HFFc6 (cell line): ENCODE results near the gene DENND1A. TPM values are rescaled to one million over a fixed set of nuclear protein-coding genes. Genes with fewer than 3 reads are reported as not detected.

Source experiments
- DNase-seq: peaks from one replicate; pipeline ENCODE4 v3.0.0-alpha.2; 2018
- H3K27ac Mint-ChIP-seq: 2 replicates; pipeline ENCODE4 v1.8.0; 2020; ENCODE audit warnings: mild to moderate bottlenecking, mixed read lengths
- H3K27me3 Mint-ChIP-seq: 2 replicates; pipeline ENCODE4 v1.8.0; 2021; ENCODE audit warnings: mild to moderate bottlenecking, moderate library complexity, mixed read lengths; ENCODE audit not compliant: insufficient read depth
- H3K36me3 Mint-ChIP-seq: 2 replicates; pipeline ENCODE4 v1.8.0; 2021; ENCODE audit warnings: low read depth, mixed read lengths
- H3K4me1 Mint-ChIP-seq: 2 replicates; pipeline ENCODE4 v1.8.0; 2020; ENCODE audit warnings: low read depth, mixed read lengths
- H3K4me3 Mint-ChIP-seq: 2 replicates; pipeline ENCODE4 v1.8.0; 2020; ENCODE audit warnings: mild to moderate bottlenecking, moderate library complexity, mixed read lengths
- H3K9me3 Mint-ChIP-seq: 2 replicates; pipeline ENCODE4 v1.8.0; 2020; ENCODE audit warnings: mild to moderate bottlenecking, mixed read lengths
- total RNA-seq, 6 experiments: library from RNA; stranded (reverse); fragmentation: NEBNext Ultra II Directional; extraction: Animal tissue kit (Norgen Biotek cat#: 25700); gene quantifications; 2 replicates in 1 of 6; 3 replicates in 5 of 6; pipeline ENCODE4 v1.2.3, GENCODE V29; 2021
- TF ChIP-seq, protein P1 (sequence below): fragments of 200-600 bp; sonication (generic); IDR thresholded peaks from 2 replicates; pipeline ENCODE4 v1.5.0; 2021; ENCODE audit warnings: antibody characterized with exemption, mild to moderate bottlenecking

DENND1A gene
- total RNA-seq, 6 experiments from 2014 or later: 25.4 to 38.3 (median 30.3) TPM

DNA sequence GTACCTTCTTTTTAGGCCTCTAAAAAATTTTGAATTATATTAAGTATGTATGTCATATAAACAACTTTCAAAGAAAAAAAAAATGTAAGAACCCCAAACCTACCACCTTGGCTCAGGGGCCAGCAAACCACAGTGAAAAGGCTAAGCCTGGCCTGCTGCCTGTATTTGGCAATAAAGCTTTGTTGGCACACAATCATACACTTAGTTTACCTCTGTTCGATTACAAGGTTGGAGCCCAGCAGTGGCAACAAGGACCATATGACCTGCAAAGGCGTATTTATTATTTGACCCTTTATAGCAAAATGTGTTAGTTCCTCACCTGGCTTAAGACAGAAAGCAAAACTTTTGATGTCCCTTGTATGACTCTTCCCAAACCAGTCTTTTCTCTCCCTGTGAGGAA, 282.8 kb downstream of the DENND1A start:
- Mint-ChIP-seq H3K27ac (no peak overlapping the region), H3K9me3 (no peaks in the 10 kb centered on the region), H3K4me1 (peaks cover 9% of the 10 kb centered on the region; the same call in 1 of the 2 replicates), H3K36me3 (peaks cover 12% of the 10 kb centered on the region), H3K27me3 (no peaks in the 10 kb centered on the region; the same call in 1 of the 2 replicates), H3K4me3 (no peak overlapping the region)
- TF ChIP-seq, protein P1, sequence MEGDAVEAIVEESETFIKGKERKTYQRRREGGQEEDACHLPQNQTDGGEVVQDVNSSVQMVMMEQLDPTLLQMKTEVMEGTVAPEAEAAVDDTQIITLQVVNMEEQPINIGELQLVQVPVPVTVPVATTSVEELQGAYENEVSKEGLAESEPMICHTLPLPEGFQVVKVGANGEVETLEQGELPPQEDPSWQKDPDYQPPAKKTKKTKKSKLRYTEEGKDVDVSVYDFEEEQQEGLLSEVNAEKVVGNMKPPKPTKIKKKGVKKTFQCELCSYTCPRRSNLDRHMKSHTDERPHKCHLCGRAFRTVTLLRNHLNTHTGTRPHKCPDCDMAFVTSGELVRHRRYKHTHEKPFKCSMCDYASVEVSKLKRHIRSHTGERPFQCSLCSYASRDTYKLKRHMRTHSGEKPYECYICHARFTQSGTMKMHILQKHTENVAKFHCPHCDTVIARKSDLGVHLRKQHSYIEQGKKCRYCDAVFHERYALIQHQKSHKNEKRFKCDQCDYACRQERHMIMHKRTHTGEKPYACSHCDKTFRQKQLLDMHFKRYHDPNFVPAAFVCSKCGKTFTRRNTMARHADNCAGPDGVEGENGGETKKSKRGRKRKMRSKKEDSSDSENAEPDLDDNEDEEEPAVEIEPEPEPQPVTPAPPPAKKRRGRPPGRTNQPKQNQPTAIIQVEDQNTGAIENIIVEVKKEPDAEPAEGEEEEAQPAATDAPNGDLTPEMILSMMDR: no peak
- no peak for DNase-seq

DNA sequence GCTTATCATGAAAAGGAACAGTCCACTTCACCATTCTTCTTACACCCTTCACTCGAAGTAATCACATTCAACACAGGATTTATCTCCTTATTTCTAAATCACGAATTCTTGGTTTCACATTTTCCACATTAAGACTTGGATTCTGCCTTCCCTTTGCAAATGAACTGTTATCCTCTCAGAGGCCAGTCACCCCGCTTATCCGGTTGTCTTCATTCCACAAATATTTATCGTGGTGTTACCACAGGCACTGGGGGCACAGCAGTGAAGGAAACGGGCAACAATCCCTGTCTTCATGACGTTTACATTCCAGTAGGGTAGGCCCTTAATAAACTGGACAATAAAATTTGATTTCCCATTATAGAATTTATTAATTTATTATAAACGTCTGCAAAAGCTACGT, 284.2 kb downstream of the DENND1A start:
- no peak for DNase-seq
- Mint-ChIP-seq H3K4me3 (no peak overlapping the region), H3K27ac (no peak overlapping the region), H3K36me3 (peaks cover 8% of the 10 kb centered on the region; the same call in 1 of the 2 replicates), H3K9me3 (no peaks in the 10 kb centered on the region), H3K27me3 (no peaks in the 10 kb centered on the region; the same call in 1 of the 2 replicates), H3K4me1 (peaks cover 9% of the 10 kb centered on the region; the same call in 1 of the 2 replicates)
- TF ChIP-seq, protein P1: no peak

DNA sequence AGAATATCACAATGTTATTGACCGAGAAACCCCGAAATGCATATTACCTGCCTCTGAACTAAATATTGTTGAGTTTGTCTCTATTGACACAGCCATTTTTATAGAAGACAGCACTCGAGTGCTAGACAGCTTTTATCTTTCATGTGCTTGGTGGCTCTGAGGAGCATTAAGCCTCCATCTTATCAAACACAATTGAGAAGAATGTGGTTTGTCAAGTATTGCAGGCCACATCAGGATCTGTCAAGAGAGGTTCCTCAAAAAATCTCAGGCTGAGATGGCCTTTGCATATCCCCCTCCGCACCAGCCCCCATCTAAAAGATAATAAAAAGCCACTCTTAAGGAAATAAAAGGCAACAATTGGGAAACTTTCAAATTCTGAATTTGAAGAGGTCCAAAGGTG, 284.8 kb downstream of the DENND1A start:
- H3K9me3 Mint-ChIP-seq: no peaks in the 10 kb centered on the region
- TF ChIP-seq, protein P1: no peak
- H3K4me1 Mint-ChIP-seq: peaks cover 9% of the 10 kb centered on the region; the same call in 1 of the 2 replicates
- no peak overlapping the region for H3K27ac Mint-ChIP-seq
- H3K36me3 Mint-ChIP-seq: peaks cover 8% of the 10 kb centered on the region; the same call in 1 of the 2 replicates
- H3K27me3 Mint-ChIP-seq: no peaks in the 10 kb centered on the region; the same call in 1 of the 2 replicates
- H3K4me3 Mint-ChIP-seq: no peak overlapping the region
- no peak for DNase-seq

DNA sequence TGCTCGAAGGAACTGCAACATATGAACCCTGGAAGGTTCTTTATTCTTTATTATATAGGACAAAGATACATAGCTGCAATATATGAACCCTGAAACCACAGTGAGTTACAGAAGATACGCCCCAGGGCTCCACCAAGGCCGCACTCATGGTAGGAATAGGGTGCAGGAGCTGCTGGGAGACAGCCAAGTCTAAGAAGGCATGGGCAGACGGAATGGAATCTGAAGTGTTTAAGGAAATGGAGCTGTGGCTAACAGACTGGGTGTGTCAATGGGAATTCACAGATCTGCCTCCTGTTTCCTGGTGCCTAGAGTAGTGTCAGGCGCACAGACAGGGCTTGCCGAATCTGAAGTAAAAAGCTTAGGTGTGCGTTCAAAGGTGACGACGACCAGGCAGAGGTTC, 286.4 kb downstream of the DENND1A start:
- TF ChIP-seq, protein P1: no peak
- H3K4me3 Mint-ChIP-seq: no peak overlapping the region
- H3K36me3 Mint-ChIP-seq: peaks cover 8% of the 10 kb centered on the region; the same call in 1 of the 2 replicates
- H3K9me3 Mint-ChIP-seq: no peaks in the 10 kb centered on the region
- H3K27ac Mint-ChIP-seq: no peak overlapping the region
- H3K4me1 Mint-ChIP-seq: peaks cover 9% of the 10 kb centered on the region; the same call in 1 of the 2 replicates
- no peak for DNase-seq
- H3K27me3 Mint-ChIP-seq: no peaks in the 10 kb centered on the region; the same call in 1 of the 2 replicates

DNA sequence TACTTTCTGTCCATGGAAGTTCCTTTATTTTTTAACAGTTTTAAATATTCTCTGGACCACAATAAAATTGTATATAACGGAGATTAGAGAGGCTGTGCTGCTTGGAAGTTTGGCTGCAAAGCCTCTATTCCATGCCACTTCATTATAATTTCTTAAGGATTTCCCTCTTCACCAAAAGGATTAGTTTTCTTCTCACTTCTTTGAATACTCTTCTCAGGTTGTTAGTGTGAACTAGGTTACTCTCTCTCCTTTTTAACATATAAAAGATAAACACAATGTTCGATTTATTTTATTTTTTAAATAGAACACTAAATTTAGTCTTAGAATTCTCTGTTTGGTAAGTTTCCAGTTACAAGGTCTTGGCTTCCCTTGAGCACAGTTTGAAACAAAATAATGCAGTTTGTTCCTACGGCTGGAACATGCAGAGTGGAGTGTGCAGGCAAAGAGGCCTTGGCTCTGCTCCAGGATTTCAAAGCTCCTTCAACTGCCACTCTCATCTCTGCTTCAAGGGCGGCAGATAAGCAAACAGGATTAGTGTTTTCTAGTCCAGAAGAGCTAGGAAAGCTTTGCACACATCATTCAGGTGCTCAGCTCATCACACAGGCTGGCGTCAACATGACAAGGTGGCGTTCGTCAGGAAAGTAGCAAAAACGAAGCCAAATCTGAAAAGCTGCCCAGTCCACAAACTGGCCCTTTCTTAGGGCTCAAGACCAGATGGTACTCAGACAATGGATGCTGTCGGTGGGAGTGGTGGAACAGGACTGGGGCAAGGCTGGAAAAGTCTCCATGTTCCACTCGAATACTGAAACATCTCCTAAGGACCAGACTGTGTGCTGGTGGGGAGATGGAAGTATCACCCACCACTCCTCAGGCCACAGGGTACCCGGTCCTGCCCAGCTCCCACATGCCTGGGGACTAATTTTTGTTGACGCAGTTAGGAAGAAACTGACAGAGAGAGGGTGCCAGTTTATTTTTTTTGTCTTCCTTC, 287.3 kb downstream of the DENND1A start:
- peaks cover 15% of the 10 kb centered on the region for H3K4me1 Mint-ChIP-seq

More for the DNA sequence above, 287.3 kb downstream of the DENND1A start:
- no peak for DNase-seq
- Mint-ChIP-seq H3K4me3 (no peak overlapping the region), H3K27ac (no peak overlapping the region), H3K27me3 (no peaks in the 10 kb centered on the region; the same call in 1 of the 2 replicates), H3K9me3 (no peaks in the 10 kb centered on the region), H3K36me3 (peaks cover 8% of the 10 kb centered on the region; the same call in 1 of the 2 replicates)
- TF ChIP-seq, protein P1: no peak
